ENCODE results near the gene SRRM2.

SRRM2 gene

DNA sequence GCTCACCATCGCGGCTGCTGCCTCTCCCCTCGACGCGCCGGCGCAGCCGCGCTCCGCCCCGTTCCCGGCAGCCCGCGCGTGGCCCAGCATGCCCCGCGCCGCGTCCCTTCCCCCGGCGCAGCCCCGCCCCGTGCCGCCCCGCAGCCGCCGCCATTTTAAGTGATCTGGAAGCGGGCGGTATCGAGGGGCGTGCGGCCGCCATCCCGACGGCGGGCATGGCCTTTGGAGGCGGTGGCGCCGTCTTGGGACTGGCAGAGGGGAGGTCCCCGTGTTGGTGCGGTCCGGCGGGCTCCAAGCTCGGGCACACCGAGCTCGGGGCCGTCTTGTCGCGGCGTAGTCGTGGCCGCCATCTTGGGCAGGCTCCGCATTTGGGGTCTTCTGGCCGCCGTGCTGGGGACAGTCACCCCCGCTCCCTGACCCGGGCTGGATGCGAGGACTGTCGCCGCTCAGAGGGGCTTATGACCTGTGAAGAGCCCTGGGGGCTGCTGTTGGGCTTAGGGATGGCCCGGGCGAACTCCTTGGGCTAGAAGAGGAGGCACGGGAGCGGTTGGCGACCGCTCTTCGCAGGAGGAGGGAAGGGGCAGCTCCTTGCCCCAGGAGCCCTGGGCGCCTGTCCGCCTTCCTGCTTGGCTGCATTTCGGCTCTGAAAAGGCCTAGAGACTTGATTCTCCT is 24.9 kb downstream of the SRRM2 start, which contains the start of gene ELOB:
Gene ELOB, minus strand, starts transcription at position 50 of the 672 bp plus-strand sequence. Its CDS starts 41 bp downstream, at position 9.
- peak; percentile 89 for DNase-seq (ENCODE audit: low spot score)

DNA sequence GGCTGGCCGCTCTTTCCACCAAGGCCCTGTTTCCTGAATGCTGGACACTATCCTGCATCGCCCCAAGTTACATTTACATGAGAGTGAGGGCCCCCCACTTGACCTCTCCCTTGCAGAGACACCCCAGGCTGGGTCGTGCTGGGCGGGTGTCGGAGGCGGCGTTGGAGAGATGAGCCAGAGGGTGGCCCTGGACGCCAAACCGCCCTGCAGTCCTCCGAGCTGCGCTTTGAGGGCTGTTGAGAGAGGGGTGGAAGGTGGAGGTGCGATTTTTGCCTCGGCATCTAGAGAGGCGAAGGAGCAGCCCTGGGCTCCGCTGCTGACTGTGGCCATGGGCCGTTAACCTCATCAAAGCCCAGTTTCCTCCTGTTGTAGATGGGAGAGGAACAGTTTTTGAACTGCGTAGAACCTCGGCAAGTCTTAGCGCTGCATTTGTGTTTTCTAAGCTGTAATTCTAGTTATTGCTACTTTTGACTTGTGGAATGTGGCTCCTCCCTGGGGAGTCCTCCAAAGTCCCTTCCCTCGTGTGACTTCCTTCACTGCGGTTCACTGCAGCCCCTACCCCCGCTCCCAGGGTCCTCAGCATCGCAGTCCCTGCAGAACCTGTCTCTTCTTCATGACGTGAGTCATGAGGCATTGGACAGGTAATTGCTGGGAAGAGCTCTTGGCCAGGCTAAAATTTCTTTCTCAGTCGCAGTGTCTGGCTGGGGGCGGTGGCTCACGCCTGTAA is 25.6 kb downstream of the SRRM2 start:
- DNase-seq (ENCODE audit: low spot score), result peak; percentile 45

DNA sequence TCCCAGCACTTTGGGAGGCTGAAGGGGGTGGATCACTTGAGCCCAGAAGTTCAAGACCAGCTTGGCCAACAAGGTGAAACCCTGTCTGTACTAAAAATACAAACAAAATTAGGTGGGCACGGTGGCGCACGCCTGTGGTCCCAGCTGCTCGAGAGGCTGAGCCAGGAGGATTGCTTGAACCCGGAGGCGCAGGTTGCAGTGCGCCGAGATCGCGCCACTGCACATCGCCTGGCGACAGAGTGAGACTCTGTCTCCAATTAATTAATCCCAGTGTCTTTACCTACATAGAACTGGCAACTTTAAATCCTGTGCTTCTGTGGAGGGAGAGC is 26.2 kb downstream of the SRRM2 start:
- no peak for DNase-seq (ENCODE audit: low spot score)

DNA sequence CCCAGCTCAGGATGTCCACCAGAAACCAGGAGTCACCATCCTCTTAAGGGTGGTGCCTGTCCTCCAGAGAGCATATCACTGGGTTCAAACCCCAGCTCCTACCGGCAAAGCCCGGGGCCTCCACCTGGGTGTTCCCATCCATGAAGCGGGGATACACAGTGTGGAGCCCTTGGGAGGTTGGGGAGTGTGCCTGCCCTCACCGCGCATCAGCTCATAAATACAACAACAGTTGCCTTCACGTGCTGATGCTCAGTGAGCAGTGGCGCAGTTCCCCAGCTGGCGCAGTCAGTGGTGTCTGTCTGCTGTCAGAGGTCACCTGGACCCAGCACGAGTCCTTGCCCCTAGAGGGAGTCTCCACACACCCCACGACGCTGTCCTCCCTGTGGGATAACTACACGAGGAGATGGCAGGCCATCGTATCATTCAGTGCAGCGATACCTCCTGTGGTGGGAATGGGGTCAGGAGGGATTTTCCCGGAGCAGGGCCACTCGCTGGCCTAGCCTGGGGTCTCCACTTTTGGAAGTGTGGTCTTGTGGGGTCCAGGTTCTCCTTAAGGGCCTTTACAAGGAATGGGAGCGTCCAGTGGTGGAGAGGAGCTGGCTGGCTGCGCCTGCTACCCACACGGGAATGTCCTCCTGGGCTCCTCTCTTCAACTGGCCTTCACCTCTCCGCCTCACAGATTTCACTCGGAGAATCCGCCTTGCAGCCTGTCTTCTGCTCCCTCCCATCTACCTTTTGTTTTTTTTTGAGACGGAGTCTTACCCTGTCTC is 26.9 kb downstream of the SRRM2 start:
- DNase-seq (ENCODE audit: low spot score), result no peak

DNA sequence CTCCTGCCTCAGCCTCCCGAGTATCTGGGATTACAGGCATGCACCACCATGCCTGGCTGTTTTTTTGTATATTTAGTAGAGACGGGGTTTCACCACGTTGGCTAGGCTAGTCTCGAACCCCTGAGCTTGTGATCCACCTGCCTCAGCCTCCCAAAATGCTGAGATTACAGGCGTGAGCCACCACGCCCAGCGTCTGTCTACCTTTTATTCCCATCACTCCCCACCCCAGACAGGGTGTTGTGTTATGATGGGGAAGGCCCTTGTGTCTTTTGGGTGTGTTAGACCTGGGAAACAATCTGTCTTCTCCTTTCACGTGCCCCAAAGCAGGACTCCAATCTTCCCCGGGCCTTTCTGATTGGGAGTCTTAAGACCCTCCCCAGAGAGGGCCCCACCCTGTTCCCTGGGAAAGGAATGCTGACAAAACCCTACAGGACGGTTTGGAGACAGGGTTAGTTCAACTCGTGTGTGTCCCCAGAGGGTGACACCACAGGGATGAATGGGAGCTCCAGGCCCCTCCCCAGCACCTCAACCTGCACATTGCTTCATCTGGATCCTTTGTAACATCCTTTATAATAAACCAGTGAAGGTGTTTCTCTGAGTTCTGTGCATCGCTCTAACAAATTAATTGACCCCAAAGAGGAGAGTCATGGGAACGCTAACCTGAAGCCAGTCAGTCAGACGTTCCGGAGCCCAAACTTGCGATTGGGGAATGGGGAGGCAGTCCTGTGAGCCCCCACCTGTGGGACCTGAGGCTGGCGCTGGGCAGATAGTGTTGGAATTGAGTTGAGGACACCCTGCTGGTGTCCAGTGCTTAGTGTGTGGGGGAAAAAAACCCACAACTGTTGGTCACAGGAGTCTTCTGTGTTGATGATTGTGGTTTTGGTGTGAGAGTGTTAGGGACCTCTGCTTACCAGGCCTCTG is 27.8 kb downstream of the SRRM2 start:
- DNase-seq (ENCODE audit: low spot score), result no peak

DNA sequence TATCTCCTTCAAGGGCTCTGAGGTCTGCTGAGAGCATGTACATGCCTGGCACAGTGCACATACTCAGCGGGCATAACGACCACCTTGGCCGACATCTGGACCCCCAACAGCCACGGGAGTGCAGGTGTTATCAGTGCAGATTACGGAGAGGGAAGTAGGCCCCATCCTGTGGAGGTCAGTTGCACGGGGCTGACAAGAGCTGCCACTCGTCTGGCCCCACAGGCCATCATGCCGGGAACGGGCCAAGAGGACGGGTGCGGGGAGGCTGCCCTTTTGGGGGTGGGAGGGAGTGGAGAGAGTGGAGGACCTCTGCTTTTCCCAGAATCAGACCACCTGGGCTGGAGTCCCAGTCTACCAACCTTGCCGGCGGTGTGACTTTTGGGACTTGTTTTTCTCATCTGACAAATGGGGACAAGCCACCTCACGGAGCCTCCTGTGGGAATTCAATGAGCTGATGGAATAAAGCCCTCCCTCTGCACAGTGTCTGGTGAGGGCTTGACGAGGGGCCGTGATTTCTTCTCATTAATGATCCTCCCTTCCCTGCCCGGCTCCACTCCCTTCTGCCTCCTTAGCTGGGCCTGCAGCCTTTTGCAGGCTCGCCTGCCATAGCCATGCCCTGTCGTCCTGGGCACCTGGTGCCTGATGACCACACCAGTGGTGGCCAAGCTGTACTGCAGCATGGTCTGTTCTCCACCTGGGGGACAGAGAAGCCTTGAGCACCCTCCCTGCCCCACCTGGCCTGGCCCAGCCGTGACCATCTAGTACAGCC is 30.3 kb downstream of the SRRM2 start:
- no peak for DNase-seq (ENCODE audit: low spot score)

DNA sequence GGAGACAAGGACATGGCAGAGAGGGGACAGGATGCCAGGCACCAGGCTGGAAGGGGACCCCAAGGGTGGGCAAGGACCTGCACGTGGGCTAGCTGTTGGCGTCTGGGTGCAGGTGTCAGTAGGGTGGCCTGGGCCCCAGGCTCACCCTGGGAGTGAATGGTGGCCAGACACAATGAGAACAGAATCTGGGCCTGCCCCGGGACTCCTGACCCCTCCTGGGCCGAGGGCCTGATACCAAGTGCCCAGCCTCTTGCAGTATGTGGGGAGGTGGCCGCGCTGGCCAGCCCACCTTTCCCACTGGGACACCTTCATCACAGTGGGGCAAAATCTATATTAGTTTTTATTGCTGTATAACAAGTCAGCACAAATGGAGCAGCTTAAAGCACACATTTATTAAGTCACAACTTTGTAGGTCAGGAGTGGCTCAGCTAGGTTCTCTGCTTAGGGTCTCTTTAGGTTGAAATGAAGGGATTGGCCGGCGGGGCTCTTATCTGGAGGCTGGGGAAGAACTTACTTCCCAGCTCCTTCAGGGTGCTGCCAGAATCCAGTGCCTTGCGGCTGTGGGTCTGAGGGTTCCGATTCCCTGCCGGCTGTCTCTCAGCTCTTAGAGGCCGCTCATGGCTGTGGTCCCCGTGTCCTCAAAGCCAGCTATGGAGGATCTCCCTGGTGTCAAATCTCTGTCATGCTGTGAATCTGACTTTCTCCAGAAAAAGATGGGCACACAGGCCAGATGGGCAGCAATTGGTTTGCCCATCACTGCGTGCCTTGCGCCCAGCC is 31.3 kb downstream of the SRRM2 start:
- DNase-seq (ENCODE audit: low spot score), result no peak

DNA sequence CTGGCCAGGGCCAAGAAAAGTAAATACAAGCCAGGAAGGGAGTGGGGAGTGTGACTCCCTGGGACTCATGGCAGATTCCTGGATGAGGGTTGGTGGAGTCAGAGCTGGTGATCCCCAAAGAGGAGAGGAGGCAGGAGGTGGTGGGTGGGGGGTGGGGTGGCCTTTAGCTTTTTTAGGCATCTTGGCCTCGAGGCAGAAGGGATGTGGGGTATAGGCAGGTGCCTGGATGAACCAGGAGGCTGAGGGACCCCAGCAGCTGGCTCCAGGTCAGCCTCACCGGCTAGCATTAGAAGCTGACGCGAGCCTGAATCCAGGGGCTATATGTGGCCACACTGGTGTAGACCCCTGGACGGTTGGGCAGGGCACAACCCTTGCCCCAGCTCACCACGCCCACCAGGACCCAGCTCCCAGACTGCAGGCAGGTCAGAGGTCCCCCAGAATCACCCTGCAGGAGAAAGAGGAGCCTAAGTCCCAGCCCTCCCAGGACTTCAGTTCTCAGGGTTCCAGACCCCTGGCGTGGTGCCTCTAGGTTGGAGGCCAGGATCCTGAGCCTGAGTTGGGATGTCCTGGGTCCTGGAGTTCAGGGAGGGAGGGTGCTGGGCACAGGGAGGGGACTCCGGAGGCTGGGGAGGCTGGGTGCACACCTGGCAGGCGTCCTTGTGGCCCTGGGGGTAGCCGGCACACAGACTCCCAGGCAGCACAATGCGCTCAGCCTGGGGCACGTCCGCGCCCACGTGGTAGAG is 32.1 kb downstream of the SRRM2 start:
- DNase-seq (ENCODE audit: low spot score), result no peak

DNA sequence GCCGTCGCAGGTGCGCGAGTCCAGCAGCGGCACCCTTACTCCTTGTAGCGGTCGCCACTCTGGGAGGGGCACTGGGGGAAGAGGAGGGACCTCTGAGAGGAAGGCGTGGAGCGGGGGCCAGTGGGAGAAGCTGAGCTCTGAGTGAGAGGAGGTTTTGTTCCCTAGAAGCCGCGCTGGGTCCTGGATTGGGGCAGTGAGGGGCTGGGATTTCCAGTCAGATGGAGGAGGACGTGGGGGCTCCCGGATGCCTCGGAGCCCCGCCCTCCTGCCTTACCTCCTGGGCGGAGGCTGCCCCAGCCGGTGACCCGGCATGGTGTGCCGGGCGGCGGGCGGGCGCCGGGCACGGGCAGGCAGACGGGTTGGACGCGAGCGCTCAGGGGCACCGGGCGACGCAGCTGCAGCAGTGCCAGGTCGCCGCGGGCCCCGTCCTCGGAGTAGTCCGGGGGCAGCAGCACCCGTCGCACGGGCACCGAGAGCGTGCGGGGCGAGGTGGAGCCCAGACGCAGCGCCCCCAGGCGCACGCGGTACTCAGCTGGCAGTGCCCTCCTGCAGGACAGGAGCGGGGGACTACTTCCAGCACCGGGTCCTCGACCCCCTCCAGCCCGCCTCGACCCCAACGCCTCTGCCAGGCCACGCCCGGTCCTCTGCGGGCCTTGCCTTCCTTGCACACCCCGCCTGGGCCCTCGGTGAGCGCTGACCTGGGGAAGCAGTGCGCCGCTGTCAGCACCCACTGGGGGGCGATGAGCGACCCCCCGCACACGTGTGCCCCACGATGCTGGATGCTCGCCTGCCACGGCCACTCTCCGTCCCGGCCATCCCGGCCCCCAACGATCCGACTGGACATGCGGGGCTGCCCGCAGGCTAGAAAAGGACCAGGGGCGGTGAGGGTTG is 32.9 kb downstream of the SRRM2 start:
- DNase-seq (ENCODE audit: low spot score), result no peak

DNA sequence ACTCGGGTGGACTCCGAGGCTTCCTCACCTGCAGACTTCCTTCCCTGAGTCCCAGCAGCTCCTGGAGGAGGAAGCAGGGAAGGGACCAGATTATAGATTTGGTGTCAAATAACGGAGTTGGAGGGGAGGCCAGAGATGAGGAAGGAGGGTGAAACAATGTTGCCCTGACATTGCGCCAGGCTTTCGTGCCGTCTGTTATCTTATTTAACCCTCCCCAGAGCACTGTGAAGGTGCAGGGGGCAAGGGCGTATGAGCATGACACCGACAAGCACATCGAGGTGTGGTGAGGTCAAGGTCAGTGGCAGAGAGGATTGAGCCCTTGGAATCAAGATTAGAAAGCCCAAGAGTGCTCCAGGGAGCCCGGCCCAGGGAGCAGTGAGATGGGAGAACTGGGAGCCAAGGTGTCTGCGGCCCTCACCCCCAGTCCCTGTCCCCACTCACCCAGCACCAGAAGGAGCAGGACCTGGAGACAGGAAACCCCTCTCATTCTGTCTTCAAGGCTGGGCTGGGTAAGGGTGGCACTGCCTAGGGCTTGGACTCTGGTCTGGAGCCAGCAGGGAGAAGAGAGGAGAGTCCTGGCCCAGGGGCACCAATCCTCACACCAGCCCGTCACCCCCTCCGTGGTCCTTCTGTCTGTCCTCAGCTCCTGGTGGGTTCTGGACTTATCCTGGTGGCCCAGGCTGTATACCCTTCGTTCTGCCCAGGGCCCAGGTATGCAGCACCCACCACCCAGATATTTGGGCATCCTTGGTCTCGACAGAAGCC is 33.8 kb downstream of the SRRM2 start:
- DNase-seq (ENCODE audit: low spot score), result no peak

DNA sequence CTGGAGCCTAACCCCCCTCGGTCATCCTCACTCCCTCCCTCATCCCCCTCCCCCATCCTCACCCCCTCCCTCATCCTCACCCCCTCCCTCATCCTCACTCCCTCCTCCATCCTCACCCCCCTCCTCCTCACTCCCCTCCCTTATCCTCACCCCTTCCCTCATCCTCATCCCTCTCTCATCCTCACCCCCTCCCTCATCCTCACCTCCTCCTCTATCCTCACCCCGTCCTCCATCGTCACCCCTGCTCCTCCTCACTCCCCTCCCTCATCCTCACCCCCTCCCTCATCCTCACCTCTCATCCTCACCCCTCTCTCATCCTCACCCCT is 34.4 kb downstream of the SRRM2 start:
- no peak for DNase-seq (ENCODE audit: low spot score)

DNA sequence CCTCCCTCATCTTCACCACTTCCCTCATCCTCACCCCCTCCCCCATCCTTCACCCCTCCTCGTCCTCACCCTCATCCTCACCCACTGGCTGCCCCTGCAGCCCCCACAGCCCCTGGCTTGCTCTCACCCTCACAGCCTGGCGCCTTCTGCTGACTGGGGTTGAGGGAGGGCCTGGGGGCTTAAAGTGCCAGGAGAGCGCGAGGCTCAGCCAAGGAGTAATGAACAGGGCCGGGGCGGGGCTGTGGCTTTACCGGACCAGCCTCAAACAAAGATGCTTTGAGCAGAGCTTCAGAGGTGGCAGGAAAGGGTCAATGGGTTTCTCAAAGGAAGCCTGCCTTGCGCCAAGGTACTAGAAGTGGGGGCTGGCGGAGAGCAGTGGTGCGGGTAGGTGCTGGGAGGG is 35.0 kb downstream of the SRRM2 start, which contains the start of gene PRSS33:
Gene PRSS33, minus strand, starts transcription at position 155 of the 400 bp plus-strand sequence. CDS start 1,013 bp downstream, outside the sequence.
- no peak for DNase-seq (ENCODE audit: low spot score)

DNA sequence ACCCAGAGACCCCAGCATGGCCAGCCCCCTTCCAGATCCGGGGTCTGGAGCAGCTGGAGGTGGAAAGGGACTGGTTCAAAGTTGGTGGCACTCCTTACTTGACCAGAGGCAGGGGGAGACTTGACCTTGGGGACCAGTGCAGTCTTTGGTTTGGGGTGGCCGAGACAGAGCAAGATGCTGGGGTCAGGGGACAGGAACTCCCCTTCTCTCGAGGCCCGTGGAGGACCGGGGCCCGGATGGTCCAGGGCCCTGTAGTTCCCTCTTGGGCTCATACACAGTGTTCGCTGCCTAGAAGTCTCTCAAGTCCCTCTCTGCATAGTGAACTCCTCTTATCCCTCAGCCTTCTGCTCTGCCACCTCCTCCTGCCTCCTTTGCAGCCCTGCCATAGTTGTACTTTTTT is 35.5 kb downstream of the SRRM2 start:
- no peak for DNase-seq (ENCODE audit: low spot score)

DNA sequence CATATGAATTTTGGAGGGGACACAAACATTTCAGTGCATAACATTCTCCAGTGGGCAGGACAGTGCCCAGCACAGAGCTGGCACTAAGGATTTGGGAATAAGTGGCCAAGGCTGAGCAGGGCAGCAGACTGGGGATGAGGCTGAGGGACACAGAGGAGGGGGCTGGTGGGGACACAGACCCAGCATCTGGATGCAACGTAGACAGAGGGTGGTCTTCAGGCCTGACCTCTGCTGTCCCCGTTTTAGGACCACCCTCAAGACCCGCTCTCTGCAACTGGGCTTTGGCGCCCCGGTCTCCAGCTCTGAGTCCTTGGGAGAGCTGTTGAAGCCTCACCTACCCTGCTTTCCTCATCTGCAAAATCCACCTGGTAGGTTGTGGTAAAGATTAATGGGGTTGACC is 38.2 kb downstream of the SRRM2 start:
- DNase-seq (ENCODE audit: low spot score), result no peak

DNA sequence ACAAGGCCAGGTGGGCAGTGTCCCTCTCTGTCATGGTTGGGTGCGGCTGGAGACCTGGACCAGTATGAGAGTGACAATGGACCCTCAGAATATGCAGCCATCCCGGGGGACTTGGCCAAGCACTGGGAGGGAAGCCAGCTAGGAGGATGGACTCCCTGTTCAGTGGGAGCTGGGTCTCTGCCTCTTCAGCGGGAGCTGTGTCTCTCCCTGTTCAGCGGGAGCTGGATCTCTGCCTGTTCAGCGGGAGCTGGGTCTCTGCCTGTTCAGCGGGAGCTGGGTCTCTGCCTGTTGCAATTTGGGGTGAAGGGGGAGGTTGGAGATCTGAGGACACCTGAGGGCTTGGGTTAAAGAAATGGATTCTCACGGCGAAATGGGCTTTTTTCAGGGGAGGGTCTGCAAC is 38.7 kb downstream of the SRRM2 start:
- DNase-seq (ENCODE audit: low spot score), result no peak

DNA sequence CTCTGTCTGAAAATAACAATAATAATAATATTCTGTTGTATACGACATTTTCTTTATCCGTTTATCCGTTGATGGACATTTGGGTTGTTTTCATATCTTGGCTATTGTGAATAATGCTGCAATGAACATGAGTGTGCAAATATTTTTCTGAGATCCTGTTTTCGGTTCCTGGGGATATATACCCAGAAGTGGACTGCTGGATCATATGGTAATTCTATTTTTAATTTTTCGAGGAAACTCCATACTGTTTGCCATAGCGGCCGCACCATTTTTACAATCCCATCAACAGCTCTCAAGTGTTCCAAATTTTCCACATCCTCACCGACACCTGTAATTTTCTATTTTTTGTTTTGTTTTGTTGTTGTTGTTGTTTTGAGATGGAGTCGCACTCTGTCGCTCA is 40.5 kb downstream of the SRRM2 start:
- no peak for DNase-seq (ENCODE audit: low spot score)

DNA sequence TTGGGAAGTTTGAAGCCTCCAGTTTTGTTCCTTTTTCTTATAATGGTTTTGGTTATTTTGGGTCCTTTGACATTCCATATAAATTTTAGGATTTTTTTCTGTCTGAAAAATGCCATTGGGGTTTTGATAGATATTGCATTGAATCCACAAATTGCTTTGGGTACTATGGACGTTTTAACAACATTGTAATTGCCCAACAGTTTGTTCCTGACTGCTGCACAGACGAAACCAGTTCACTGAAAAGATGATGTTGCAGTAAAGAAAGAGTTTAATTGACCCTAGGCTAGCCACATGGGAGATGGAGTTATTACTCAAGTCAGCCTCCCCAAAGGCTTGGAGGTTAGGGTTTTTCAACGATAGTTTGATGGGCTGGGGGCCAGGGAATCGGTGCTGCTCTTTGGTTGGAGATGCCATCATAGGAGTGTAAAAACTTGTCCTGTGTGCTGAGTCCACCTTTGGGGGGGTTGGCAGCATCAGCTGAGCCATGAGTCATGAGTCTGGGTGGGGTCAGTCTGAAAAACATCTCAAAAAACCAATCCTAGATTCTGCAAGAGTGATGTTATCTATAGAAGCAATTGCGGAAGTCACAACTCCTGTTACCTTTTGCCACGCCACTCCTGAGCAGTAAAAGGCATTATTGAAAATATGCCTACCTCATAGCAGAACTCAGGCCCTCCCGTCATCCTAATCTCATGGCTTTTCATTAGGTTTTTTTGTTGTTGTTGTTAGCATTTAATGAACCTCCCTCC is 43.1 kb downstream of the SRRM2 start:
- DNase-seq (ENCODE audit: low spot score), result peak; percentile 80

Data from LoVo (cell line).